Mucosa of rectum (tissue), 2 donors: ENCODE data around the gene ORAI3.

Source experiments
- H3K27ac ChIP-seq, 2 donors: one replicate each; pipeline ENCODE4 v1.7.0; 2013; ENCODE audit warnings: inconsistent platforms in 2 of 2, low read depth in 2 of 2, low read length in 2 of 2
- H3K27me3 ChIP-seq, 2 donors: one replicate each; pipeline ENCODE4 v1.7.0; 2013; ENCODE audit warnings: low read length in 2 of 2; ENCODE audit not compliant: control insufficient read depth in 2 of 2, insufficient read depth in 2 of 2
- H3K36me3 ChIP-seq, 2 donors: one replicate each; pipeline ENCODE4 v1.7.0; 2013; ENCODE audit warnings: low read length in 2 of 2; ENCODE audit not compliant: control insufficient read depth in 2 of 2, insufficient read depth in 2 of 2
- H3K4me1 ChIP-seq, 2 donors: one replicate each; pipeline ENCODE4 v1.7.0; 2013; ENCODE audit warnings: low read length in 2 of 2, mild to moderate bottlenecking in 1 of 2; ENCODE audit not compliant: control insufficient read depth in 2 of 2, insufficient read depth in 2 of 2
- H3K4me3 ChIP-seq, 2 donors: one replicate each; pipeline ENCODE4 v1.7.0; 2013; ENCODE audit warnings: low read length in 2 of 2
- H3K9ac ChIP-seq, 2 donors: one replicate each; pipeline ENCODE4 v1.7.0; 2013; ENCODE audit warnings: low read length in 2 of 2, low read depth in 1 of 2, mild to moderate bottlenecking in 1 of 2
- H3K9me3 ChIP-seq, 2 donors: one replicate each; pipeline ENCODE4 v1.7.0; 2013; ENCODE audit warnings: low read length in 2 of 2; ENCODE audit not compliant: control insufficient read depth in 2 of 2
- donor health status: healthy.
- donor health status: Normal muscosa, but diverticular disease.

Gene ORAI3

DNA sequence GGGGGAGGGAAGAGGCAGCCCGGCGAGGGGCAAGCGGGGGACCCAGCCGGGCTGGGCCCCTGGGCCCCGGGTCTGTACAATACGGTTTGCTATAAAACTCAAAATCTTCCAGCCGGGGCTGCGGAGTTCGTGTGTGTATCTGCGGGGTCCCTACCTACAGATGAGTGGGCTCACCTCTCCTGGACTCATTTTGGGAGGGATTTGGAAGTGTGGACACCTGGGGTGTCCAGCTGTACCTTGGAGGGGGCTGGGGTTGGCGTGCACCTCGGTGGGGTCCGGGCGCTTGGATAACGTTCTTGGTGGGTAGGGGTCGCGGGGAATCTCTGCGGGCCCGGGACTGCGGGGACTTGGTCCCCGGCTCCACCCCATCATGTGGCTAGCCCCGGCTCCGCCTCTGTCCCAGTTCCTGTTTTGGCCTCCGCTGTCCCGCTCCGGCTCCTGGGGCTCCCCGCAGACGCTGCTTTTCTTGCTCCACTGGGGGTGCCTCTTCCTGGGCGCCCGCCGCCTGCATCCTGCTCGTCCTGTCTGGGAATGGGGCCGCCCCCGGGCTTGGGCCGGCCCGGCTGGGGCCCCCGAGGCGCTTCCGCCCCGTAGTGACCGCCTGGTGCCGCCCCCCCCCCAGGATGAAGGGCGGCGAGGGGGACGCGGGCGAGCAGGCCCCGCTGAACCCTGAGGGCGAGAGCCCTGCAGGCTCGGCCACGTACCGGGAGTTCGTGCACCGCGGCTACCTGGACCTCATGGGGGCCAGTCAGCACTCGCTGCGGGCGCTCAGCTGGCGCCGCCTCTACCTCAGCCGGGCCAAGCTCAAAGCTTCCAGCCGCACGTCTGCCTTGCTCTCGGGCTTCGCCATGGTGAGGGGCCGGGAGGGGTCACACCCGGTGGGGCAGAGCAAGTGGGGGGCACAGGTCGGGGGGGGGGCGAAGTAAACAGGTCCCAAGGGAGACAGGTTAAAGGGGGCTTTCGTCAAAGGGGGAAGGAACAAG lies at the start of gene ORAI3:
Gene ORAI3, plus strand, starts transcription at position 402 of the 983 bp plus-strand sequence. Its CDS starts 222 bp downstream, at position 624.
- peaks cover 19 to 24% of the 10 kb centered on the region in 2 donors for H3K4me1 ChIP-seq
- peak within 1 kb of the TSS; percentile 74 to 90 for H3K27ac ChIP-seq
- H3K36me3 ChIP-seq = no peaks in the 10 kb centered on the region
- peak within 1 kb of the TSS; percentile 71 to 75 for H3K4me3 ChIP-seq
- no peaks in the 10 kb centered on the region for H3K9me3 ChIP-seq
- H3K27me3 ChIP-seq = no peaks in the 10 kb centered on the region
- peak within 1 kb of the TSS; percentile 54 to 81 for H3K9ac ChIP-seq

DNA sequence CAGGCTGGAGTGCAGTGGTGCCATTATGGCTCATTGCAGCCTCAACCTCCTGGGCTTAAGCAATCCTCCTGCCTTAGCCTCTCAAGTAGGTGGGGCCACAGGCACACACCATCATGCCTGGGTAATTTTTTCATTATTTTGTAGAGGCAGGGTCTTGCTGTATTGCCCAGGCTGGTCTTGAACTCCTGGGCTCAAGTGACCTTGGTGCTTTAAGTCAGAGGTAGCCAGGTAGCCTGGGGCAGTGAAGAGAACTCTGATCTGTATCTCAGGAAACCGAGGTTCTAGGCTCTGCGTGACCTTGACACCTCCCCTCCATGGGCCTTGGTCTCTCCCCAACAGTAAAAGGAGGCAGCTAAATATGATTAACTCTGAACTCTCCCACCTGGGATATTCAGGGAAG lies 49.1 kb upstream of the ORAI3 start:
- H3K36me3 ChIP-seq = no peaks in the 10 kb centered on the region
- H3K9me3 ChIP-seq = no peaks in the 10 kb centered on the region
- H3K27me3 ChIP-seq = no peaks in the 10 kb centered on the region
- no peak overlapping the region for H3K27ac ChIP-seq
- peaks cover 24 to 26% of the 10 kb centered on the region in 2 donors for H3K4me1 ChIP-seq
- no peak overlapping the region for H3K9ac ChIP-seq
- H3K4me3 ChIP-seq = no peak overlapping the region

DNA sequence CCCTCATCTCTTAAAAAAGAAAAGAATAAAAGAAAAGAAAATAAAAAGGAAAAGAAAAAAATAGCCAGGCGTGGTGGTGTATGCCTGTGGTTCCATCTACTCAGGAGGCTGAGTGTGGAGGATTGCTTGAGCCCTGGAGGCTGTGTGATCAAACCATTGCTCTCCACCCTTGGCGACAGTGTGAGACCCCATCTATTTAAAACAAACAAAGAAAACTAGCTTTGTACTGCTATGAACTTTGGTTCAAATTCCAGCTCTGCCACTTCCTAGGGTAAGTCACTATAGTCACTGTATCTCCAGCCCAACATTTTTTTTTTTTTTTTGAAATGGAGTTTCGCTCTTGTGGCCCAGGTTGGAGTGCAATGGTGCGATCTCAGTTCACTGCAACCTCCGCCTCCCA lies 48.3 kb upstream of the ORAI3 start:
- Histone ChIP-seq H3K4me3 (no peak overlapping the region), H3K4me1 (peaks cover 17 to 18% of the 10 kb centered on the region in 2 donors), H3K27me3 (no peaks in the 10 kb centered on the region), H3K27ac (no peak overlapping the region), H3K9ac (no peak overlapping the region), H3K36me3 (no peaks in the 10 kb centered on the region), H3K9me3 (no peaks in the 10 kb centered on the region)

DNA sequence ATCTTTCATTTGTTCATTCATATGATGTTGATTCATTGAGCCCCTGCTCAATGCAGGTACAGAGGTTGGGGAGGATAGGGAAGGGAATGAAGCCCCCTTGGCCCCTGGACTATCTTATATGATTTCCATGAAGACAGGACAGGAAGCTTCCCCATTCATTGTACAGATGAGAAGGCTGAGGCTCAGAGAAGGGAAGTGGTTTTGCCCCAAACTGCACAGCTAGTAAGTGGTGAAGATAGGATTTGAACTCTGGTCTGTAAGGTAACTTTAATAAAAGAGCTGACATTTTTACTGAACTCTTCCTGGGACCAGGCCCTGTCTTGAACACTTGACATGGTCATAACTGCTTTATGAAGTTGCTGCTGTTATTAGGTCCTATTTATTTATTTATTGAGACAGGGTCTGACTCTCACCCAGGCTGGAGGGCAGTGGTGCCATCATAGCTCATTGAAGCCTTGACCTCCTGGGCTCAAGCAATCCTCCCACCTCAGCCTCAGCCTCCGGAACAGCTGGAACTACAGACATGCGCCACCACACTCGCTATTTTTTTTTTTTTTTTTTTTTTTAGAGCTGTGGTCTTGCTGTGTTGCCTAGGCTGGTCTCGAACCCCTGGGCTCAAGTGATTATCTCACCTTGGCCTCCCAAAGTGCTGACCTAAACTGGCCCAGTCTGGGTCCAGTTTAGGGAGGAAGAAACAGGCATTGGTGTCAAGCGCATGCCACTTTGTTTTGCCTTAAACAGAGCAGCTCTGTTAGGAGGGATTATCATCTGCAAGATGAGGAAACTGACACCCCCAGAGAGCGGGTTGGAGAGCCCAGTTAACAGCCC lies 47.5 kb upstream of the ORAI3 start:
- no peaks in the 10 kb centered on the region for H3K27me3 ChIP-seq
- peak overlapping the region; percentile 18 to 61 for H3K27ac ChIP-seq
- H3K9me3 ChIP-seq = no peaks in the 10 kb centered on the region
- peak overlapping the region; percentile 43 to 80 for H3K9ac ChIP-seq
- peaks cover 10 to 13% of the 10 kb centered on the region in 2 donors for H3K4me1 ChIP-seq
- peak overlapping the region; percentile 70 to 73 for H3K4me3 ChIP-seq
- no peaks in the 10 kb centered on the region for H3K36me3 ChIP-seq

DNA sequence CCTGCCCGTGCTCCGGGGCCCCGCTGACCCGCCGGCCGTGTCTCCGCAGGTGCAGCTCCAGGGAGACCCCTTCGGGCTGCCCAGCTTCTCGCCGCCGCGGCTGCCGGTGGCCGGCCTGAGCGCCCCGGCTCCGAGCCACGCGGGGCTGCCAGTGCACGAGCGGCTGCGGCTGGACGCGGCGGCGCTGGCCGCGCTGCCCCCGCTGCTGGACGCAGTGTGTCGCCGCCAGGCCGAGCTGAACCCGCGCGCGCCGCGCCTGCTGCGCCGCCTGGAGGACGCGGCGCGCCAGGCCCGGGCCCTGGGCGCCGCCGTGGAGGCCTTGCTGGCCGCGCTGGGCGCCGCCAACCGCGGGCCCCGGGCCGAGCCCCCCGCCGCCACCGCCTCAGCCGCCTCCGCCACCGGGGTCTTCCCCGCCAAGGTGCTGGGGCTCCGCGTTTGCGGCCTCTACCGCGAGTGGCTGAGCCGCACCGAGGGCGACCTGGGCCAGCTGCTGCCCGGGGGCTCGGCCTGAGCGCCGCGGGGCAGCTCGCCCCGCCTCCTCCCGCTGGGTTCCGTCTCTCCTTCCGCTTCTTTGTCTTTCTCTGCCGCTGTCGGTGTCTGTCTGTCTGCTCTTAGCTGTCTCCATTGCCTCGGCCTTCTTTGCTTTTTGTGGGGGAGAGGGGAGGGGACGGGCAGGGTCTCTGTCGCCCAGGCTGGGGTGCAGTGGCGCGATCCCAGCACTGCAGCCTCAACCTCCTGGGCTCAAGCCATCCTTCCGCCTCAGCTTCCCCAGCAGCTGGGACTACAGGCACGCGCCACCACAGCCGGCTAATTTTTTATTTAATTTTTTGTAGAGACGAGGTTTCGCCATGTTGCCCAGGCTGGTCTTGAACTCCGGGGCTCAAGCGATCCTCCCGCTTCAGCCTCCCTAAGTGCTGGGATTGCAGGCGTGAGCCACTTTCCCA lies 46.6 kb upstream of the ORAI3 start:
- H3K27ac ChIP-seq = peak overlapping the region; percentile 77 to 87
- no peaks in the 10 kb centered on the region for H3K27me3 ChIP-seq
- peak overlapping the region; percentile 70 to 74 for H3K4me3 ChIP-seq
- no peaks in the 10 kb centered on the region for H3K9me3 ChIP-seq
- H3K9ac ChIP-seq = peak overlapping the region; percentile 80 to 86
- H3K4me1 ChIP-seq = peaks cover 10 to 13% of the 10 kb centered on the region in 2 donors
- no peaks in the 10 kb centered on the region for H3K36me3 ChIP-seq

DNA sequence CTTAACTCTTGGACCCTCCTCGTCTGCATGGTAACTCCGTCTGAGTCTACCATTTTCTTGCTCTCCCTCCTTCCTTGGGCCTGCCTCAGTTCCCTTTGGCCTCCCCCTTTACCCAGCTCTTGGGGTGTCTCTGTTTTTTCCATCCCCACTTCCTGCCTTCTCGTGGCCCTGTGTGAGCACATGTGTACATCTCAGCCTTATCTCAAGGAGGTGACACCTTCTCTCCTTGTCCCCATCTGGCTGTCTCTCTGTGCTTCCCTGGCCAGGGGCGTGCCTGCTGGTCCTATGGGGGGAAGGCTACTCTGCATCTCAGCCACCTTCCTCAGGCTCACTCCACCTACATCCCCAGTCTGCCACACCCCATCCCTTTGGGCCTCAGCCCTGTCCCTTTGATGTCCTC lies 45.9 kb upstream of the ORAI3 start:
- H3K27ac ChIP-seq = peak overlapping the region; percentile 9 to 87
- H3K36me3 ChIP-seq = no peaks in the 10 kb centered on the region
- H3K9ac ChIP-seq = no peak overlapping the region
- H3K4me3 ChIP-seq = peak overlapping the region; percentile 70 to 74
- no peaks in the 10 kb centered on the region for H3K9me3 ChIP-seq
- no peaks in the 10 kb centered on the region for H3K27me3 ChIP-seq
- H3K4me1 ChIP-seq = peaks cover 10 to 13% of the 10 kb centered on the region in 2 donors

DNA sequence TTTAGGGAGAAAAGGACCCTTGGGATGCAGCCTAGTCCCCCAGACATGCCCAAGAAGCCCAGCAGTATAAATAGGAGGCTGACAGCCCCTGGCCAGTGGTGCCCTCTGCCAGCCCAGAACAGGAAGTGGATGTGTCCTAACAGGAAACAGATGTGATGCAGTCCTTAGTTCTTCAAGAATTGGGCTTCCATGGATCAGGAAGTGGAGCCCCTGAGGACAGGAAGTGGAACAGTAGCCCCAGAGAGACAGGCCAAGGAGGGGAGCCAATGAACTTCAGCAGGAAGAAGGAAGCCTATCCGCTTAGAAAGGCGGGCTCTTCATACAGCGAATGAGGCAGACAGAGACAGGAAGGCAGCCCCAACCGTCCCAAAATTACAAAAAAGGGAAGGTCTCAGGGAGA lies 45.3 kb upstream of the ORAI3 start:
- no peak overlapping the region for H3K9ac ChIP-seq
- H3K36me3 ChIP-seq = no peaks in the 10 kb centered on the region
- peak overlapping the region; percentile 40 to 76 for H3K27ac ChIP-seq
- no peaks in the 10 kb centered on the region for H3K27me3 ChIP-seq
- H3K9me3 ChIP-seq = no peaks in the 10 kb centered on the region
- no peak overlapping the region for H3K4me3 ChIP-seq
- H3K4me1 ChIP-seq = peaks cover 10 to 13% of the 10 kb centered on the region in 2 donors

DNA sequence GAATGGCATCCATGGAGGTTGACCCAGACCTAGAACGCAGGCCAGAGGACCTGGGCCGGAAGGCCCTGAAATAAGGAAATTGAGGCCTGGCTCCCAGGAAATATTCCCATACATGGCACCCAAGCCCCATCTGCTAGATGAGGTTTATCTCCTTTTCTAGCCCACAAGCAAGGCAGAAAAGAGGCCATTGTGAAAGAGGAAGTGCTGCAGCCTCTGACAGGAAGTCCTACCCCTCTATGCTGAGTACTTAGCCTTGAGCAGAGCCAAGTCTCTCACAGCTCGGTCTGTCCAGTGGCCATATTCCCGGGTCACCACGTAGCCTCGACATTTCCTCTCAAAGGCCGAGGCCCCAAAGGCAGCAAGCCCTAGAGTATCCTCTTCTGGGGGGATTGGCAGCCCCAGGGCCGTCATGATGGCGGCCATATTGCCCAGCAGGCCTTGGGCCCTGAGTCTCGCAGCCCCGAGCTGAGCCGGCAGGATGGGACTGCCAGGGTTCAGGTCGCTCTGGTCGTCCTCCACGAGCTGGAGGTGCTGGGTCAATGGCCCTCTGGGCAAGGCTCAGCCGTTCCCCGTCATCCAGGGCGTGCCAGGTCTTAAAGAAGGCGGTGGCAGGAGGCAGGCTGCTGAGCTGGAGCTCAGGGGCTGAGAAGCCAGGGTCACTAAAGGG lies 44.6 kb upstream of the ORAI3 start:
- H3K9me3 ChIP-seq = no peaks in the 10 kb centered on the region
- H3K27ac ChIP-seq = peak overlapping the region; percentile 40 to 76
- no peak overlapping the region for H3K9ac ChIP-seq
- no peak overlapping the region for H3K4me3 ChIP-seq
- H3K36me3 ChIP-seq = no peaks in the 10 kb centered on the region
- peaks cover 10 to 13% of the 10 kb centered on the region in 2 donors for H3K4me1 ChIP-seq
- no peaks in the 10 kb centered on the region for H3K27me3 ChIP-seq

DNA sequence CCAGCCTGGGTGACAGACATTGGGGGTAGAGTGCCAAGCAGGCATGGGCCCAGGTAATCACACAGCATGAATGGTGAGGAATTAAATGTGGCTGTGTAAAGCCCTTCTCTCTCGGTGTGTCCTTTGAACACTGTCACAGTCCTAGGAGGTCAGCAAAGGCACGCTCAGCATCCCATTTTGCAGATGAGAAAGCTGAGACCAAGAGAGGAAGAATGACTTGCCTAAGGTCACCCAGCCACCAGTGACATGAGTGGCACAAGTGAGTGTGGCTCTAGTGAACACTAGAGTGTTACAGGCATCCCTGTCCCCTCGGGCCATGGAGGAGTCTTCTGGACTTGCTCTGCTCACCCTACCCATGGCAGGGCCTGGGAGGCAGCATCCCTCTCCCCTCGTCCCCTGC lies 41.8 kb upstream of the ORAI3 start:
- no peaks in the 10 kb centered on the region for H3K36me3 ChIP-seq
- H3K27me3 ChIP-seq = no peaks in the 10 kb centered on the region
- no peak overlapping the region for H3K9ac ChIP-seq
- no peak overlapping the region for H3K4me3 ChIP-seq
- H3K27ac ChIP-seq = no peak overlapping the region
- H3K4me1 ChIP-seq = peaks cover 4 to 13% of the 10 kb centered on the region in 2 donors
- no peaks in the 10 kb centered on the region for H3K9me3 ChIP-seq
